Skeletal muscle satellite cell (primary cell): ENCODE measurements around the gene OR2G6. TPM values are rescaled to one million over a fixed set of nuclear protein-coding genes. Genes with fewer than 3 reads are reported as not detected.
"Not testable (repeated sequence)": the region's sequence is repeated elsewhere in the genome, so short reads cannot be mapped to it uniquely, and the experiment has no call there.

ENCODE experiments used
- H3K27me3 ChIP-seq: 2 replicates; pipeline ENCODE4 v1.7.0; 2013; ENCODE audit warnings: low read length; ENCODE audit not compliant: control insufficient read depth, insufficient read depth
- H3K36me3 ChIP-seq: 2 replicates; pipeline ENCODE4 v1.7.0; 2013; ENCODE audit warnings: mild to moderate bottlenecking, control low read depth, low read length; ENCODE audit not compliant: insufficient read depth
- H3K4me1 ChIP-seq: 2 replicates; pipeline ENCODE4 v1.7.0; 2013; ENCODE audit warnings: low read length; ENCODE audit not compliant: control insufficient read depth, insufficient read depth
- H3K4me2 ChIP-seq: 2 replicates; pipeline ENCODE4 v1.7.0; 2013; ENCODE audit warnings: mild to moderate bottlenecking, low read length
- H3K4me3 ChIP-seq: 2 replicates; pipeline ENCODE4 v1.7.0; 2013; ENCODE audit warnings: low read length
- H3K9ac ChIP-seq: 2 replicates; pipeline ENCODE4 v1.7.0; 2013; ENCODE audit warnings: mild to moderate bottlenecking, low read depth, low read length, moderate library complexity
- H3K9me3 ChIP-seq: replicated peaks from 2 replicates; pipeline ENCODE4 v1.7.0; 2013; ENCODE audit warnings: mild to moderate bottlenecking, control low read depth, low read length
- total RNA-seq: library from RNA; depleted of rRNA; stranded (reverse); fragments of >200 nt; gene quantifications from 2 replicates; pipeline ENCODE4 v1.2.3, GENCODE V29; 2012; rRNA removed

Gene OR2G6
- not detected in 2 replicates for total RNA-seq

DNA sequence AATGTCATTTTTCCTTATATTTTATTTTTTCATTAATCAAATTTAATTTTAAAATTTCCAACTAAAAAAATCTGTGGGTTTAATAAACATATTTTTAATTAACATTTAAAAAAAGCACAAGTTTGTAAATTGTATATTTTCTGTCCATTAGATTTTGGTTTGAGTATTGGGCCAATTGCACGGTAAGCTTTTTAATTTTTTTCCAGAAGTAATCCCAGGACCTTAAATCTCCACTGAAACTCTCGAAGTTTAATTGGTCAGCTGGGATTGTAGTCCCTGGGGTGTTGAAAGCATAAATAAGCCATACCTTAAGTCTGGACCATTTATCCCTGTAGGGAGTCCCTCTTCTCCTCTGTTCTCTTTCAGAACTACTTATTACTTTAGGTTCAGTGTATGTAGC, at the start of gene OR2G6:
TSS of gene OR2G6 (plus strand) at position 301 of the 400 bp plus-strand sequence. CDS start 13,574 bp downstream, outside the sequence.
- not testable (repeated sequence) for H3K36me3 ChIP-seq, H3K9me3 ChIP-seq, H3K4me3 ChIP-seq, H3K9ac ChIP-seq, H3K4me2 ChIP-seq, H3K4me1 ChIP-seq, H3K27me3 ChIP-seq

DNA sequence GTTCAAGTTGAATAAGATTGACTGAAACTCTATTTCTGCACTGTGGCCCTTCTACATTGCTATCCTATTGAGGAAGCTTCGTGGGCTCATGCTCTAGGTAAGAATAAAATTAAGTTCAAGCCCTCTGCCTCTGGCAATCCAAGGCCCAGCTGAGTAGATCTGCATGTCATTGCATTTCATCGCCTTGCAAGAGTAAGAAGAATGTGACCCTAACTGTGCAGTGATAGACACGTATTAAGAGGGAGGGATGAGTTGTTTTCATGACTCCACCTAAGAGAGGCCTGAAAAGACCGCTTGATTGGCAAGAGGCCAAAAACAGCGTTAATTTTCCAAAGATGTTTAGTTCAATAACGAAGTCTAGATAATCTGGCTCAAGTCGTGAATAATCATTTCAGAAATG, 48.8 kb upstream of the OR2G6 start:
- H3K9ac ChIP-seq, H3K4me2 ChIP-seq, H3K9me3 ChIP-seq, H3K4me3 ChIP-seq, H3K36me3 ChIP-seq, H3K4me1 ChIP-seq, H3K27me3 ChIP-seq: not testable (repeated sequence)

DNA sequence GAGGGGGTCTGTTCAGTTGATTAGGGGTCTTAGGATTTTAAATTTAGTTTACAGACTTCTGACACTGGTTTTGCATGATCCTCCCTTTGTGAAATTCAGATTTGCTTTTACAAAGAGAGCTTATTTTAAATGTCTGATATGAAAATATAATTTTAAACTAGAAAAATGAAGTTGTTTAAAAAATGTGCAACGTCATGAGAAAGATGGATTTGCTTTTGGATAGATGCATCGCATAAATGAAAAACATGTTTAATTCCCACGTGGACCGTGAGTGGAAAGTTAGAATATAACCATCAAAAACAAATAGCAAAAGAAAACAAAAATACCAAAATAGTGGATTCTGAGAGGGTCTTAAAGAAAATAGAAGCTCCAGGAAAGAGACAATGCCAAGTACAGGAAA, 36.7 kb upstream of the OR2G6 start:
- Histone ChIP-seq H3K4me3 (no peak overlapping the region), H3K36me3 (no peaks in the 10 kb centered on the region), H3K4me2 (no peak overlapping the region), H3K9me3 (peaks cover 3% of the 10 kb centered on the region), H3K9ac (no peak overlapping the region), H3K27me3 (no peaks in the 10 kb centered on the region), H3K4me1 (no peaks in the 10 kb centered on the region)

DNA sequence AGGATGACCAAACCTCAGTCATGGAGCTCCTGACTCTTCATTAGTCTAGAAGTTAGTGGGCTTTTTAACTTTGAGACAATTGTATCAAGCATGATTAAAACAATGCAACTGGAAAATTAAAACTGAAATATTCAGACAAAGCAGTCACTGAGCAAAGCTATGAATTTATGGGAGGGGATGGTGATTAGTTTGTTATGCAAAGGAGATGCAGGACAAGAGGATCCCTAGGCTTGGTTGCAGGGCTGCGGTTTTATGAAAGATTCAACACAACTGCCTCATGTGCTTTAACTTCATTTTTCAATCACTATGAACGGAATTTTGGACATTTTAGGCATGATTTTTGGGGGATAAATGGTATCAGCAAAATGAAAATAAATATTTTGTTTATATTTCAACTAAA, 35.8 kb upstream of the OR2G6 start:
- H3K4me2 ChIP-seq, H3K27me3 ChIP-seq, H3K4me1 ChIP-seq, H3K9ac ChIP-seq, H3K4me3 ChIP-seq, H3K36me3 ChIP-seq, H3K9me3 ChIP-seq: not testable (repeated sequence)

DNA sequence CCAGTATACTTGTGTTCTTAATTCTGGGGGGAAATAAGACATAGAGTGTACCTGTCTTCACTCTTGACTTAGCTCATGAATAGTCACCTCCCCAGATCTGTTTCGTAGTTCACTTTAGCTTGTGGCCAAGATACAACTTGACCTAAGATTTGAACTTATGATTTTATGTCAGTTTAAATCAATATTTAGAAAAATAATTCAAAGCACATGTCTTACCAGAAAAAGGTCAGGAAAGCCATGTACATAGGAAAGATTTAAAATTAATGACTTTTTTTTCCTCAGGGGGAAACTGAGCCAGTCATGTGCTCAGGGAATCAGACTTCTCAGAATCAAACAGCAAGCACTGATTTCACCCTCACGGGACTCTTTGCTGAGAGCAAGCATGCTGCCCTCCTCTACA, 34.8 kb upstream of the OR2G6 start, which contains the start of gene OR2T3:
TSS of gene OR2T3 (plus strand) at position 301 of the 400 bp plus-strand sequence. CDS start at position 301, 0 bp downstream.
- not testable (repeated sequence) for H3K36me3 ChIP-seq, H3K4me1 ChIP-seq, H3K9me3 ChIP-seq, H3K4me3 ChIP-seq, H3K27me3 ChIP-seq, H3K9ac ChIP-seq, H3K4me2 ChIP-seq

DNA sequence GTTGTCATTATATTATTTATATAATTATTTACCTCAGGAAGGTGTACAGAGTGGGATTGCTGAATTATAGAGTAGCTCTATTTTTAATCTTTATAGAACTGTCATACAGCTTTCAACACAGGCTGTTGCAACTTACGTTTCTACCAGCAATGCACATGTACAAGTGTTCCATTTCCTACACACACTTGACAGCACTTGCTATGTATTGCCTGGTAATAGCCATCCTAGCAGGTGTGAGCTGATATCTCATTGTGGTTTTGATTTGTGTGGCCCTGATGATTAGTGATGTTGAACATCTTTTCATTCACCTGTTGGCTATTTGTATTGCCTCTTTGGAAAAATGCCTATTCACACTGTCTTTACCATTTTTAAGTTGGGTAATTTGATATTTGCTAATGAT, 32.2 kb upstream of the OR2G6 start:
- not testable (repeated sequence) for H3K4me2 ChIP-seq, H3K9ac ChIP-seq, H3K9me3 ChIP-seq, H3K27me3 ChIP-seq, H3K4me1 ChIP-seq, H3K4me3 ChIP-seq, H3K36me3 ChIP-seq

DNA sequence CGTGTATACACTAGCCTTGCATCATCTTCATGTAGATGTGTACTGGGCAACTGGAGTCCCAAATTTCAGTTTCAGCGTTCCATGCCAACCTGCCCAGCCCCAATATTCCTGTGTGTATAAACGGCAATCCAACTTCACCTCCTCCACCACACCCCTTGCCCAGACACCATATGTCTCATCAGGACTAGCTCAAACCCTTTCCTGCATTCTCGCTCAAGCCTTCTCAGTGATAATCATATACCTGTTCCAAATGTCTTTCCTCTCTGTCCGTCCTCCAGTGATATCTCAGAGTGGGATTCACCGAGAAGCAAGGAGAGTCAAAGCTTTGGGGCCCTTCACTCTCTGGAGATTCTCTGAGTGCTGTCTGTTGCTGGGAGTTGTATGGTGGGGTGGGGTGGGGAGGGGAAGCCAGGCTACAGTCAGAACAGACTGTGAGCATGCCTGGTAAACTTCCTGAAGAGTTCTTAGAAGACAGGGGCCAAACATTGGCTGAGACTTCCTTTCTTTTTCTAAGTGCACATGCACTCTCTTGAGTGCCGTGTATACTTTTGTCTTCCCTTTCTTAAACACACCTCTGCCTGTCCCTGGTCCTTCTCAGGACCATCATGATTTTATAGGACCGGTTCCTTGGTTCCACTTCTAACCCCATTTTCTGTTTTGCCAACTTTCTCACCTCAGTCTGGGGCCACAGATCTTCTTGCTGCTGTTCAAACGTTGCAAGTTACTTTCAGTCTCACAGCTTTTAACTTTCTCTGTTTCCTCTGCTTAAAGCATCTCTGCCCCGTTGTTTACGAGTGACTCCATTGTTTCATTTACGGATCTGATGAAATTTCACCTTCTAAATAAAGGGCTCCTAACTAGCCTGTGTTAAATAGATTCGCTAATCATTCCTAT, 25.9 kb upstream of the OR2G6 start:
- not testable (repeated sequence) for H3K9ac ChIP-seq, H3K4me3 ChIP-seq, H3K4me1 ChIP-seq

DNA sequence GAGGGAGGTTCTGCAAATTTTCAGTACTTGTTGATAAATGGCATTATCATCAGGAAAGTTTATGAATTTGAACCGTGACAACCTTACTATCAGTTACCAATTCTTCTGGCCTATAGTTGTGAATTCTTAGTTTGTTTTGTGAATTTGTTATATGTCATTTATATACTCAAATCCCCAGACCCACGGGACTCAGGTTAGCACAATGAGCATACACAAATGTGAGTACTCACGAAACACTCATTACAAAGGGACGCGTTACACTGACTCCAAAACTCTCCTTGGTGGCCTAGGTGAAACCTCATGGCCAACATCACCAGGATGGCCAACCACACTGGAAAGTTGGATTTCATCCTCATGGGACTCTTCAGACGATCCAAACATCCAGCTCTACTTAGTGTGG, 19.6 kb upstream of the OR2G6 start, which contains the start of gene OR2T5:
TSS of gene OR2T5 (plus strand) at position 301 of the 400 bp plus-strand sequence. CDS start at position 301, 0 bp downstream.
- not testable (repeated sequence) for H3K9ac ChIP-seq, H3K9me3 ChIP-seq, H3K36me3 ChIP-seq, H3K4me3 ChIP-seq, H3K4me2 ChIP-seq, H3K4me1 ChIP-seq, H3K27me3 ChIP-seq

More for the DNA sequence above, 25.9 kb upstream of the OR2G6 start:
- H3K36me3 ChIP-seq, H3K27me3 ChIP-seq, H3K9me3 ChIP-seq, H3K4me2 ChIP-seq: not testable (repeated sequence)

DNA sequence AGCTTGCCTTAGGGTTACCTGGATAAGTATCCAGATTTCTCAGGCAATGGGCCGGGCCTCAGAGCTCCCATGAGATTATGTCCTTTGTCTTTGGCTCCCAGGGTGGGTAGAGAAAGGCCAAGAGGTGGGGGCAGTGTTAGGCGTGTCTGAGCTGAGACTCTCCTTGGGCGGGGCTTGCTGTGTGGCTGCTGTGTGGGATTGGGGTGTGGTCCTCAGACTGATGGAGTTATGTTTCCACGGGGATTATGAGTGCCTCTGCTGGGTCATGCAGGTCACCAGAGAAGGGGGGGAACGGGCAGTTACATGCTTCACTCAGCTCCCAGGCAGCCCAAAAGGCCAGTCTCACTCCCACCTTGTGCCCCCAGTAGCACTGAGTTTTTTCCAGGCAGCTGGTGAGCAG, 11.2 kb upstream of the OR2G6 start:
- H3K9me3 ChIP-seq = not testable (repeated sequence)

DNA sequence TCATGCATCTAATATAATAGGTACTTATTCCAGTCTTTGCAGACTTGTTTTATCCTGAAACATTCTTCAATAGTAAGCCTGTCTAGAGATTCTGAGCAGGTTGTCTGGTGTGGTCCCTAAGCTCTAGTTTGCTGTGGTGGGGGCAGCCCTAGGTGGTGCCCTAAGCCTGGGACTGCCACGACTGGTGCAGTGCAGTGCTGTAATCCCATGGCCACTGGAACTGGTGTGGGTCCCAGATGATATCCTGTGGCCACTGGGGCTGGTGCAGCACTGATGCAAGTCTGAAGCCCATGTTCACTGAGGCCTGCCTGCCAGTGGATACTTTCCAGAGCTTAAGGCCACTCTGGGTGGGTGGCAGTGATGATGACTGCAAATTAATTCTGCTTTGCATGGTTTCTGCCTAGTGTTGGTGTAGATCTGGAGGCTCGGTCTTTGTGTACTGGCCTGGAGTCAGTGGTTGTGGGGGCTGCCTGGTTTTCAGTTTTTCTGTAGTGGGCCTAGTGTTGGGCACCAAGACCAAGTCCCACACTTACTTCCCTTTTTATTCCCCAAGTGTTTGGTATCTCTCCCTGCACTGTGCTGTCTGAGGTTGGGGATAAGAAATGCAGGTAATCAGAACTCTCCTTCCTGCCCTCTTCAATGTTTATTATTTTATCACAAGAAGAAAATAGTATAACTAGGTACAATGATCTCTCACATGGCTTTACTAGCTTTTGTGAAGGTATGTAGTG, 7.4 kb upstream of the OR2G6 start:
- H3K9ac ChIP-seq, H3K4me2 ChIP-seq, H3K27me3 ChIP-seq, H3K4me3 ChIP-seq, H3K4me1 ChIP-seq, H3K9me3 ChIP-seq, H3K36me3 ChIP-seq: not testable (repeated sequence)

More for the DNA sequence above, 11.2 kb upstream of the OR2G6 start:
- H3K36me3 ChIP-seq, H3K4me1 ChIP-seq, H3K4me2 ChIP-seq, H3K27me3 ChIP-seq, H3K4me3 ChIP-seq, H3K9ac ChIP-seq: not testable (repeated sequence)

DNA sequence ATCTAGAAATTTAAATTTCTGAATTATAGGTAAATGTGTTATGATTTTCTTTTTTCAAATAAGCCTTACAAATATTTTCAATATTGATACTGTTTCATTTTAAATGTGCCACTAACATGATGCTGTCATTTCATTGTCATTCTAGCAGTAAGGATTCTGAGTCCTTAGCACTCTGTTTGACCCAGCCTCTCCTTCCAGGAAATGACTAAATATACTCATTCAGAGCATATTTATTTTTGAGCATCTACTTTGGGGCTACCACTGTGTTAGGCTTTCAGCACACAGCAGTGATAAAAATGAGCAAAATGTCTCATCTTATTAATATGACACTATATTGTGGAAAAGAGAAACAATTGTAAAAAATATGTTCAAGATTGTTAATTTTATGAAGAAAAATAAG, 2.3 kb downstream of the OR2G6 start:
- H3K36me3 ChIP-seq, H3K9ac ChIP-seq, H3K4me1 ChIP-seq, H3K27me3 ChIP-seq, H3K9me3 ChIP-seq, H3K4me3 ChIP-seq, H3K4me2 ChIP-seq: not testable (repeated sequence)
